Smooth muscle cell (in vitro differentiated cells): ENCODE results near the gene OR6X1. TPM values are rescaled to one million over a fixed set of nuclear protein-coding genes. Genes with fewer than 3 reads are reported as not detected.

Experiments used
- DNase-seq: peaks from one replicate; lab custom pipeline; 2025; ENCODE audit not compliant: unreplicated experiment; lab: John Stamatoyannopoulos, UW
- H2AFZ ChIP-seq: fragments of 200-600 bp; sonication (generic); 2 replicates; pipeline ENCODE4 v1.6.0; 2016; ENCODE audit warnings: antibody characterized with exemption, low read depth, mild to moderate bottlenecking
- H3F3A ChIP-seq: fragments of 200-600 bp; sonication (generic); 2 replicates; pipeline ENCODE4 v1.6.0; 2017; ENCODE audit warnings: antibody characterized with exemption, low read depth
- H3K27ac ChIP-seq: fragments of 200-600 bp; sonication (generic); 2 replicates; pipeline ENCODE4 v1.5.1; 2016; ENCODE audit warnings: low read depth, mild to moderate bottlenecking
- H3K27me3 ChIP-seq: fragments of 200-600 bp; sonication (generic); 2 replicates; pipeline ENCODE4 v1.6.1; 2016; ENCODE audit warnings: low read depth, mild to moderate bottlenecking
- H3K36me3 ChIP-seq: fragments of 200-600 bp; sonication (generic); 2 replicates; pipeline ENCODE4 v1.5.1; 2016; ENCODE audit warnings: low read depth
- H3K4me1 ChIP-seq: fragments of 200-600 bp; sonication (generic); 2 replicates; pipeline ENCODE4 v1.5.1; 2016; ENCODE audit warnings: low read depth
- H3K4me2 ChIP-seq: fragments of 200-600 bp; sonication (generic); 2 replicates; pipeline ENCODE4 v1.6.0; 2016; ENCODE audit warnings: mild to moderate bottlenecking
- H3K4me3 ChIP-seq: fragments of 200-600 bp; sonication (generic); 2 replicates; pipeline ENCODE4 v1.5.1; 2016; ENCODE audit warnings: mild to moderate bottlenecking
- H3K79me2 ChIP-seq: fragments of 200-600 bp; sonication (generic); 2 replicates; pipeline ENCODE4 v1.6.0; 2016; ENCODE audit warnings: low read depth, mild to moderate bottlenecking
- H3K9ac ChIP-seq: fragments of 200-600 bp; sonication (generic); 2 replicates; pipeline ENCODE4 v1.6.0; 2016; ENCODE audit warnings: low read depth
- H3K9me3 ChIP-seq: fragments of 200-600 bp; sonication (generic); replicated peaks from 2 replicates; pipeline ENCODE4 v1.5.1; 2016; ENCODE audit warnings: low read depth
- H4K20me1 ChIP-seq: fragments of 200-600 bp; sonication (generic); 2 replicates; pipeline ENCODE4 v1.6.0; 2016; ENCODE audit warnings: low read depth
- CTCF ChIP-seq: fragments of 200-600 bp; sonication (generic); IDR thresholded peaks from 2 replicates; pipeline ENCODE4 v1.5.1; 2017; ENCODE audit warnings: borderline replicate concordance, mild to moderate bottlenecking, antibody characterized with exemption; ENCODE audit not compliant: insufficient read depth, poor library complexity, severe bottlenecking
- WGBS: methylation state at CpG from one replicate; pipeline ENCODE4 v1.1.7; 2016; ENCODE audit warnings: low lambda C conversion rate; 5-methylcytosine and 5-hydroxymethylcytosine counted together
- polyA plus RNA-seq: library from polyadenylated mRNA; unstranded; fragments of >200 nt; fragmentation: Nextera tagmentation; extraction: Ambion mirVana; gene quantifications from 2 replicates; pipeline ENCODE4 v1.2.1, GENCODE V29; 2016
- total RNA-seq: library from RNA; depleted of rRNA; stranded (reverse); fragments of >200 nt; gene quantifications from 2 replicates; pipeline ENCODE4 v1.2.3, GENCODE V29; 2014

OR6X1 gene
- total and polyA plus RNA-seq, 2 experiments from 2014 or later, result not detected

DNA sequence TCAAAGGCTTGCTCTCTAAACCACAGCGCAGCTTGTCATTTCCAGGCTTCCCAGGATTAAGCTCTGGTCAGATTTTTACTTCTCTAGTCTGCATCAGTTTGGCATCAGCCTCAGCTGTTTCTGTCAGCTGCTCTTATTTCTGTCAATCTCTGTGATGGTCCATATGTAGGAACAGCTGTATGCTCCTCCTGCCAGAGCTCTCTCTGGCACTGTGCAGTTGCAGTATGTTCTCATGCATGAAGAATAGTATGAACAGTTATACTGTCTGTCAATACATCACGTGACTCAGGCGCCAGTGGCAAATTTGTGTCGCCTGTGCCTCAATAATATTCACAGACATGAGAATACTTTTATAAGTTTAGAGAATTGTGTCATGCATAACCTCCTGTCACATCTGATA is 45.1 kb upstream of the OR6X1 start:
- no peak overlapping the region for H3K27ac ChIP-seq
- no peak overlapping the region for H2AFZ ChIP-seq
- H4K20me1 ChIP-seq, result no peaks in the 10 kb centered on the region
- no peak overlapping the region for H3K4me3 ChIP-seq
- H3K36me3 ChIP-seq, result no peaks in the 10 kb centered on the region
- H3K79me2 ChIP-seq, result no peaks in the 10 kb centered on the region
- H3F3A ChIP-seq, result no peaks in the 10 kb centered on the region
- no peaks in the 10 kb centered on the region for H3K9me3 ChIP-seq
- 94% methylated on average over 4 of the region's 4 CpGs for WGBS
- no peak overlapping the region for H3K9ac ChIP-seq
- no peaks in the 10 kb centered on the region for H3K4me1 ChIP-seq
- no peaks in the 10 kb centered on the region for H3K27me3 ChIP-seq
- no peak for DNase-seq
- no peak overlapping the region for H3K4me2 ChIP-seq
- no peak for TF ChIP-seq CTCF

DNA sequence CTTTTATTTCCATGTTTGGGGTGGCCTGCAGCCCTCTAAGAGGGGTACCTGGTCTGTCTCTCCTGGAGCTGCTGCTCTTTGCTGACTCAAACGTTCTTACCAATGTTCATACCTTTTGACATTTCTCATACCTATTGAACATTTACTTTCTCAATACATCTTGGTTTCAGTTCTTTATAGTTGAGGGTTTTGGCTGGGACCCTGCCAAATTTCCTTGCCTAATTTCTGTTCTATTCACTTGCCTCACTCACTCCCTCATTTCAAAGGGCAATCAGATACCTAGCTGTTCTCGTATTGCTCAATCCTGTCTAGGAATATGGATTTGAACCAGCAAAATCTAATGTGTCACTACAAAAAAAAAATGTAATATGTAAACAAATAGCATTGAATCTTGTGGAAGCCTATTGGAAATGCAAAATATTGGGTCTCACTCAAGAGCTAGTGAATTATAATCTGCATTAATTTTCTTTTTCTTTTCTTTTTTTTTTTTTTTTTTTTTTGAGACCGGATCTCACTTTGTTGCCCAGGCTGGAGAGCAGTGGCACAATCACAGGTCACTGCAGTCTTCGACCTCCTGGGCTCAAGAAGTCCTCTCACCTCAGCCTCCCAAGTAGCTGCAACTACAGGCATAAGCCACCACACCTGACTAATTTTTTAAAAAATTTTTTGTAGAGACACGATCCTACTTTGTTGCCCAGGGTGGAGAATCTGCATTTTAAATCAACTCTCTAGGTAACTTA is 44.4 kb upstream of the OR6X1 start:
- H3K27ac ChIP-seq, result no peak overlapping the region
- H3K9ac ChIP-seq, result no peak overlapping the region
- no peak overlapping the region for H2AFZ ChIP-seq
- 87% methylated on average over 5 of the region's 5 CpGs for WGBS
- no peaks in the 10 kb centered on the region for H3K4me1 ChIP-seq
- no peaks in the 10 kb centered on the region for H4K20me1 ChIP-seq
- no peaks in the 10 kb centered on the region for H3K79me2 ChIP-seq
- H3K36me3 ChIP-seq, result no peaks in the 10 kb centered on the region
- no peak overlapping the region for H3K4me2 ChIP-seq
- H3K27me3 ChIP-seq, result no peaks in the 10 kb centered on the region
- no peak for DNase-seq
- no peaks in the 10 kb centered on the region for H3K9me3 ChIP-seq
- H3K4me3 ChIP-seq, result no peak overlapping the region
- TF ChIP-seq CTCF, result no peak
- no peaks in the 10 kb centered on the region for H3F3A ChIP-seq

DNA sequence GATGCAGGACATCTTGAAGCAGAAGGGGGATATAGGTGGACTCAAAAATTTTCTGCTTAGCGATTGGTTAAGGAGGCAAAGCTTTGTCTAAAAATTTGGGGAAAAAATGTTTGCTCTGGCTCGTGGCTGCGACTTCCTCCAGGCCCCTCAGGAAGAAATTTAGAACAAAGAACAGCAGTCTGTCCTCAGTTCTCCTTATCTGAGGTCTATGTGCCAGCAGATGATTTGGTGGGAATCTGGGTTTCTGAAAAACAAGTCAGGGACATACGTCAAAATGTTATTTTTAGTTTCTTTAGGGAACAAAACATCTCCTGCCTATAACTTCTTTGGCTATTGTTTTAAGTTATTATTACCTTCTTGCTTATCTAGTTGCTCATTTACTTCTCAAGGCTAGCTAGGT is 43.8 kb upstream of the OR6X1 start:
- Histone ChIP-seq H3K27me3 (no peaks in the 10 kb centered on the region), H3K79me2 (no peaks in the 10 kb centered on the region), H3K27ac (no peak overlapping the region), H4K20me1 (no peaks in the 10 kb centered on the region), H3K9ac (no peak overlapping the region), H3K4me1 (no peaks in the 10 kb centered on the region), H3K9me3 (no peaks in the 10 kb centered on the region), H3K4me3 (no peak overlapping the region), H3K36me3 (no peaks in the 10 kb centered on the region), H3F3A (no peaks in the 10 kb centered on the region), H3K4me2 (no peak overlapping the region), H2AFZ (no peak overlapping the region)
- WGBS, result 82% methylated on average over 4 of the region's 4 CpGs
- TF ChIP-seq CTCF, result no peak
- no peak for DNase-seq

- Histone ChIP-seq H3K79me2 (no peaks in the 10 kb centered on the region), H3K9ac (no peak overlapping the region), H2AFZ (no peak overlapping the region), H3K4me3 (no peak overlapping the region), H3K4me1 (no peaks in the 10 kb centered on the region), H3K36me3 (no peaks in the 10 kb centered on the region), H3K27me3 (no peaks in the 10 kb centered on the region), H3K9me3 (no peaks in the 10 kb centered on the region), H3F3A (no peaks in the 10 kb centered on the region), H3K27ac (no peak overlapping the region), H3K4me2 (no peak overlapping the region), H4K20me1 (no peaks in the 10 kb centered on the region)
- TF ChIP-seq CTCF, result no peak
- DNase-seq, result no peak
- 74% methylated on average over 10 of the region's 10 CpGs for WGBS
These were observed 43.2 kb upstream of the OR6X1 start for GRCh38 chr11:123797541-123797940.
